ENCODE data around the gene DFFB. TPM values are rescaled to one million over a fixed set of nuclear protein-coding genes. Genes with fewer than 3 reads are reported as not detected.

The DFFB gene
- total RNA-seq, 1 experiment from 2014 or later = 9.0 TPM

GRCh38 chr1:3898475-3898735 lies 41.1 kb downstream of the DFFB start:
- peak overlapping the region; percentile 100; the same call in 1 of the 2 replicates for H3K4me2 ChIP-seq (ENCODE audit: low read length)
- TF ChIP-seq JUND (IDR thresholded peaks at IDR 0.05) (no peak), EZH2phosphoT487 (IDR thresholded peaks at IDR 0.05; ENCODE audit: borderline replicate concordance) (no peak), POLR2A (IDR thresholded peaks at IDR 0.05; ENCODE audit: borderline replicate concordance, extremely low read depth, insufficient read depth, insufficient read length) (no peak), CEBPB (IDR thresholded peaks at IDR 0.05; ENCODE audit: low read depth) (no peak), FOSL1 (IDR thresholded peaks at IDR 0.05; ENCODE audit: low read depth) (no peak), CBX3 (IDR thresholded peaks at IDR 0.05; ENCODE audit: low read depth) (no peak), RAD21 (IDR thresholded peaks at IDR 0.05; ENCODE audit: low read depth) (no peak), SRF (IDR thresholded peaks at IDR 0.05; ENCODE audit: low read depth) (no peak), EZH2 (IDR thresholded peaks at IDR 0.05) (no peak), SIN3A (IDR thresholded peaks at IDR 0.05; ENCODE audit: low read depth) (no peak), CTCF (IDR thresholded peaks at IDR 0.05 in 2 of 3, conservative IDR thresholded peaks at IDR 0.05 in 1 of 3; ENCODE audit: borderline replicate concordance in 1 of 3, insufficient read depth in 1 of 3, low read depth in 2 of 3, low read length in 2 of 3) (no peak), EGR1 (IDR thresholded peaks at IDR 0.05; ENCODE audit: low read depth) (no peak), TCF7L2 (IDR thresholded peaks at IDR 0.05; ENCODE audit: borderline replicate concordance, extremely low read depth, insufficient read depth, insufficient read length) (no peak), YY1 (IDR thresholded peaks at IDR 0.05; ENCODE audit: extremely low read depth, insufficient replicate concordance, low read depth, low read length) (no peak), REST (IDR thresholded peaks at IDR 0.05; ENCODE audit: low read depth) (no peak)
- TF ChIP-seq, protein P1, sequence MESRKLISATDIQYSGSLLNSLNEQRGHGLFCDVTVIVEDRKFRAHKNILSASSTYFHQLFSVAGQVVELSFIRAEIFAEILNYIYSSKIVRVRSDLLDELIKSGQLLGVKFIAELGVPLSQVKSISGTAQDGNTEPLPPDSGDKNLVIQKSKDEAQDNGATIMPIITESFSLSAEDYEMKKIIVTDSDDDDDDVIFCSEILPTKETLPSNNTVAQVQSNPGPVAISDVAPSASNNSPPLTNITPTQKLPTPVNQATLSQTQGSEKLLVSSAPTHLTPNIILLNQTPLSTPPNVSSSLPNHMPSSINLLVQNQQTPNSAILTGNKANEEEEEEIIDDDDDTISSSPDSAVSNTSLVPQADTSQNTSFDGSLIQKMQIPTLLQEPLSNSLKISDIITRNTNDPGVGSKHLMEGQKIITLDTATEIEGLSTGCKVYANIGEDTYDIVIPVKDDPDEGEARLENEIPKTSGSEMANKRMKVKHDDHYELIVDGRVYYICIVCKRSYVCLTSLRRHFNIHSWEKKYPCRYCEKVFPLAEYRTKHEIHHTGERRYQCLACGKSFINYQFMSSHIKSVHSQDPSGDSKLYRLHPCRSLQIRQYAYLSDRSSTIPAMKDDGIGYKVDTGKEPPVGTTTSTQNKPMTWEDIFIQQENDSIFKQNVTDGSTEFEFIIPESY (IDR thresholded peaks at IDR 0.05; ENCODE audit: extremely low read depth, insufficient replicate concordance, low read length) = no peak
- H3K4me3 ChIP-seq (replicated peaks in 1 of 2; ENCODE audit: low read depth in 1 of 2, low read length in 2 of 2) = no peak overlapping the region; a peak in 1 of 4 replicates
- peaks cover 0 to 15% of the 10 kb centered on the region in 2 experiments; a peak in 1 of 4 replicates for H3K4me1 ChIP-seq (ENCODE audit: control insufficient read depth in 1 of 2, insufficient read depth in 2 of 2, low read length in 2 of 2)
- ChIA-PET CTCF (no interaction called here), POLR2A (no interaction called here), RAD21 (ENCODE audit: low non-redundant PET in 1 of 2, low total read pairs in 2 of 2, uncharacterized antibody in 2 of 2, unreplicated experiment in 2 of 2) (no interaction called here)
- no peaks in the 10 kb centered on the region for H4K20me1 ChIP-seq (ENCODE audit: insufficient read depth)
- H2AFZ ChIP-seq (ENCODE audit: low read depth, low read length, poor library complexity, severe bottlenecking) = no peak overlapping the region
- DNase-seq (ENCODE audit: low read depth, low spot score) (no peak), ATAC-seq (no peak)
- intact Hi-C loops (cut with micrococcal nuclease) = no loop called here
- no TSS peak for BruUV-seq (replicated peaks)
- no peak overlapping the region for H3K9ac ChIP-seq (ENCODE audit: low read length)
- H3K27me3 ChIP-seq (ENCODE audit: insufficient read depth, low read length) = no peaks in the 10 kb centered on the region
- H3K9me2 ChIP-seq (ENCODE audit: insufficient read depth) = no peaks in the 10 kb centered on the region
- H3K79me2 ChIP-seq (ENCODE audit: insufficient read depth, low read length) = peaks cover 65% of the 10 kb centered on the region
- H3K27ac ChIP-seq (ENCODE audit: low read depth, low read length) = no peak overlapping the region
- H3K9me3 ChIP-seq (ENCODE audit: control insufficient read depth in 1 of 2, insufficient read depth in 1 of 2, low read depth in 1 of 2, low read length in 2 of 2) = no peaks in the 10 kb centered on the region
- no peaks in the 10 kb centered on the region; a peak in 2 of 4 replicates for H3K36me3 ChIP-seq (ENCODE audit: control insufficient read depth in 1 of 2, insufficient read depth in 2 of 2, low read length in 2 of 2)
